Measurements from ENCODE around the gene SCUBE2.
"Not testable (repeated sequence)": the region's sequence is repeated elsewhere in the genome, so short reads cannot be mapped to it uniquely, and the experiment has no call there.

Gene SCUBE2

GRCh38 chr11:9019861-9020260, 71.5 kb downstream of the SCUBE2 start:
- TF ChIP-seq CTCF (IDR thresholded peaks at IDR 0.05; ENCODE audit: low read depth, low read length) (no peak), MYC (IDR thresholded peaks at IDR 0.05; ENCODE audit: low read depth, low read length) (no peak), POLR2A (IDR thresholded peaks at IDR 0.05; ENCODE audit: extremely low read depth, insufficient read length) (no peak), MAX (IDR thresholded peaks at IDR 0.05; ENCODE audit: low read depth, low read length) (no peak)
- no peak for DNase-seq (ENCODE audit: low read depth)
- no peak overlapping the region for H3K4me3 ChIP-seq (ENCODE audit: low read depth, low read length)

- no peak overlapping the region for H3K4me3 ChIP-seq (ENCODE audit: low read depth, low read length)
- peak; percentile 85 for DNase-seq (ENCODE audit: low read depth)
- TF ChIP-seq MAX (IDR thresholded peaks at IDR 0.05; ENCODE audit: low read depth, low read length) (peak; percentile 54; the same call in 1 of the 2 replicates), POLR2A (IDR thresholded peaks at IDR 0.05; ENCODE audit: extremely low read depth, insufficient read length) (no peak), MYC (IDR thresholded peaks at IDR 0.05; ENCODE audit: low read depth, low read length) (peak; percentile 53), CTCF (IDR thresholded peaks at IDR 0.05; ENCODE audit: low read depth, low read length) (no peak)
Observed at GRCh38 chr11:9017773-9018172, 73.6 kb downstream of the SCUBE2 start.

GRCh38 chr11:9016916-9017642, 74.3 kb downstream of the SCUBE2 start:
- TF ChIP-seq MYC (IDR thresholded peaks at IDR 0.05; ENCODE audit: low read depth, low read length) (no peak), CTCF (IDR thresholded peaks at IDR 0.05; ENCODE audit: low read depth, low read length) (no peak), MAX (IDR thresholded peaks at IDR 0.05; ENCODE audit: low read depth, low read length) (no peak), POLR2A (IDR thresholded peaks at IDR 0.05; ENCODE audit: extremely low read depth, insufficient read length) (no peak)
- no peak for DNase-seq (ENCODE audit: low read depth)
- no peak overlapping the region for H3K4me3 ChIP-seq (ENCODE audit: low read depth, low read length)

GRCh38 chr11:9015677-9016076, 75.7 kb downstream of the SCUBE2 start:
- no peak overlapping the region for H3K4me3 ChIP-seq (ENCODE audit: low read depth, low read length)
- DNase-seq (ENCODE audit: low read depth) = peak; percentile 85
- TF ChIP-seq CTCF (IDR thresholded peaks at IDR 0.05; ENCODE audit: low read depth, low read length) (peak; percentile 84), POLR2A (IDR thresholded peaks at IDR 0.05; ENCODE audit: extremely low read depth, insufficient read length) (no peak)

GRCh38 chr11:9014826-9015225, 76.6 kb downstream of the SCUBE2 start:
- no peak for DNase-seq (ENCODE audit: low read depth)
- TF ChIP-seq POLR2A (IDR thresholded peaks at IDR 0.05; ENCODE audit: extremely low read depth, insufficient read length) (no peak), MYC (IDR thresholded peaks at IDR 0.05; ENCODE audit: low read depth, low read length) (no peak)
- H3K4me3 ChIP-seq (ENCODE audit: low read depth, low read length) = no peak overlapping the region

- no peak overlapping the region for H3K4me3 ChIP-seq (ENCODE audit: low read depth, low read length)
Observed at GRCh38 chr11:9013373-9013772, 78.0 kb downstream of the SCUBE2 start.

GRCh38 chr11:9009538-9009937, 81.9 kb downstream of the SCUBE2 start:
- DNase-seq (ENCODE audit: low read depth); H3K4me3 ChIP-seq (ENCODE audit: low read depth, low read length): not testable (repeated sequence)

More at GRCh38 chr11:9013373-9013772, 78.0 kb downstream of the SCUBE2 start:
- DNase-seq (ENCODE audit: low read depth) = no peak
- TF ChIP-seq MYC (IDR thresholded peaks at IDR 0.05; ENCODE audit: low read depth, low read length) (no peak), POLR2A (IDR thresholded peaks at IDR 0.05; ENCODE audit: extremely low read depth, insufficient read length) (no peak), CTCF (IDR thresholded peaks at IDR 0.05; ENCODE audit: low read depth, low read length) (no peak), MAX (IDR thresholded peaks at IDR 0.05; ENCODE audit: low read depth, low read length) (no peak)
